GM12878 (cell line): ENCODE results near the gene ZNF546. TPM values are rescaled to one million over a fixed set of nuclear protein-coding genes. Genes with fewer than 3 reads are reported as not detected.
A peak's percentile ranks its signal among the peaks of the same experiment; 100 is the strongest.

Experiments used
- BCL11A ChIP-seq: IDR thresholded peaks from 2 replicates; pipeline ENCODE4 v1.6.1; 2011; ENCODE audit warnings: low read depth, low read length
- CREB1 ChIP-seq: IDR thresholded peaks from 2 replicates; pipeline ENCODE4 v1.6.1; 2012; ENCODE audit warnings: low read depth, mild to moderate bottlenecking, inconsistent platforms
- E2F8 ChIP-seq: fragments of 450-650 bp; IDR thresholded peaks from 2 replicates; pipeline ENCODE4 v1.6.1; 2018; ENCODE audit warnings: mild to moderate bottlenecking, low read depth, moderate library complexity; ENCODE audit not compliant: partially characterized antibody
- ETV6 ChIP-seq, 2 experiments: fragments of 450-650 bp in 1 of 2; IDR thresholded peaks in 1 of 2; conservative IDR thresholded peaks in 1 of 2; 2 replicates each; pipeline ENCODE4 v1.6.1; 2014; ENCODE audit warnings: antibody characterized with exemption in 1 of 2, borderline replicate concordance in 1 of 2, low read depth in 1 of 2, mild to moderate bottlenecking in 1 of 2, moderate library complexity in 1 of 2
- FOXM1 ChIP-seq: IDR thresholded peaks from 2 replicates; pipeline ENCODE4 v1.6.1; 2012; ENCODE audit warnings: low read depth, mild to moderate bottlenecking, inconsistent platforms, low read length, moderate library complexity
- HDGF ChIP-seq: fragments of 450-650 bp; IDR thresholded peaks from 2 replicates; pipeline ENCODE4 v1.6.1; 2016; ENCODE audit warnings: antibody characterized with exemption
- IKZF1 ChIP-seq: fragments of 450-650 bp; conservative IDR thresholded peaks from 2 replicates; pipeline ENCODE4 v1.6.1; 2017; ENCODE audit warnings: antibody characterized with exemption, mild to moderate bottlenecking
- IKZF2 ChIP-seq, 2 experiments: fragments of 450-650 bp; IDR thresholded peaks; 2 replicates each; pipeline ENCODE4 v1.6.1; 2017; ENCODE audit warnings: mild to moderate bottlenecking in 2 of 2, moderate library complexity in 2 of 2
- JUND ChIP-seq: IDR thresholded peaks from 2 replicates; pipeline ENCODE4 v1.6.1; 2012; ENCODE audit warnings: low read depth, mild to moderate bottlenecking, low read length, improper control_type of control experiment, moderate library complexity
- KLF5 ChIP-seq: fragments of 450-650 bp; IDR thresholded peaks from 2 replicates; pipeline ENCODE4 v1.6.1; 2014; ENCODE audit warnings: mild to moderate bottlenecking; ENCODE audit not compliant: partially characterized antibody
- MTA3 ChIP-seq: IDR thresholded peaks from 2 replicates; pipeline ENCODE4 v1.6.1; 2012; ENCODE audit warnings: low read length, inconsistent platforms, borderline replicate concordance
- MXI1 ChIP-seq: fragments of 150-350 bp; IDR thresholded peaks from 2 replicates; pipeline ENCODE4 v1.6.1; 2011; ENCODE audit warnings: low read depth, mild to moderate bottlenecking, inconsistent platforms, low read length, improper control_type of control experiment
- MYB ChIP-seq: fragments of 150-350 bp; IDR thresholded peaks from 2 replicates; pipeline ENCODE4 v1.6.1; 2014; ENCODE audit warnings: mild to moderate bottlenecking, low read depth, low read length, borderline replicate concordance
- MYC ChIP-seq: IDR thresholded peaks from 2 replicates; pipeline ENCODE4 v1.6.1; 2011; ENCODE audit warnings: mild to moderate bottlenecking, low read length, moderate library complexity, inconsistent platforms; ENCODE audit not compliant: insufficient read depth, insufficient replicate concordance, insufficient read length, severe bottlenecking
- RAD21 ChIP-seq: IDR thresholded peaks from 2 replicates; pipeline ENCODE4 v1.6.1; 2011; ENCODE audit warnings: mild to moderate bottlenecking, low read depth, low read length, moderate library complexity; ENCODE audit not compliant: insufficient read depth
- RCOR1 ChIP-seq: conservative IDR thresholded peaks from 2 replicates; pipeline ENCODE4 v1.6.1; 2012; ENCODE audit warnings: low read depth, low read length, improper control_type of control experiment
- SMAD1 ChIP-seq: fragments of 450-650 bp; IDR thresholded peaks from 2 replicates; pipeline ENCODE4 v1.6.1; 2018; ENCODE audit warnings: mild to moderate bottlenecking, low read depth; ENCODE audit not compliant: partially characterized antibody
- SMC3 ChIP-seq: IDR thresholded peaks from 2 replicates; pipeline ENCODE4 v1.6.1; 2011; ENCODE audit warnings: low read length, improper control_type of control experiment, borderline replicate concordance
- STAT1 ChIP-seq: fragments of 450-650 bp; conservative IDR thresholded peaks from 2 replicates; pipeline ENCODE4 v1.6.1; 2014; ENCODE audit warnings: antibody characterized with exemption, mild to moderate bottlenecking
- ZNF207 ChIP-seq: fragments of 450-650 bp; IDR thresholded peaks from 2 replicates; pipeline ENCODE4 v1.6.1; 2014; ENCODE audit warnings: antibody characterized with exemption, mild to moderate bottlenecking, borderline replicate concordance
- polyA plus RNA-seq, 11 experiments: library from polyadenylated mRNA; depleted of rRNA in 4 of 11; unstranded in 6 of 11; stranded (reverse) in 5 of 11; fragments of >200 nt; fragmentation: Nextera tagmentation in 4 of 11; fragmentation: Illumina TruSeq in 1 of 11; extraction: Ambion mirVana in 4 of 11; extraction: Trizol in 1 of 11; gene quantifications; 1 replicate in 1 of 11; 2 replicates in 10 of 11; pipeline versions ENCODE4 v1.2.1 to v1.2.3, GENCODE V29; 2011 to 2016; ENCODE audit warnings: inconsistent platforms in 2 of 11, missing spikeins in 2 of 11, low read depth in 1 of 11
- total RNA-seq, 4 experiments: library from RNA; depleted of rRNA in 3 of 4; stranded (reverse); fragments of >200 nt in 3 of 4; fragmentation: Illumina TruSeq in 1 of 4; extraction: Trizol in 1 of 4; gene quantifications; 2 replicates each; pipeline versions ENCODE4 v1.2.1 to v1.2.3, GENCODE V29; 2013 to 2021
- TF ChIP-seq, protein P1 (sequence below): fragments of 450-650 bp; IDR thresholded peaks from 2 replicates; pipeline ENCODE4 v1.6.1; 2014; ENCODE audit warnings: mild to moderate bottlenecking

Gene ZNF546
- total and polyA plus RNA-seq, 10 of the 15 experiments (the other 5 are each of a cell fraction or from before 2014, with no cell fraction given) = 0.88 to 4.1 (median 2.4) TPM

DNA sequence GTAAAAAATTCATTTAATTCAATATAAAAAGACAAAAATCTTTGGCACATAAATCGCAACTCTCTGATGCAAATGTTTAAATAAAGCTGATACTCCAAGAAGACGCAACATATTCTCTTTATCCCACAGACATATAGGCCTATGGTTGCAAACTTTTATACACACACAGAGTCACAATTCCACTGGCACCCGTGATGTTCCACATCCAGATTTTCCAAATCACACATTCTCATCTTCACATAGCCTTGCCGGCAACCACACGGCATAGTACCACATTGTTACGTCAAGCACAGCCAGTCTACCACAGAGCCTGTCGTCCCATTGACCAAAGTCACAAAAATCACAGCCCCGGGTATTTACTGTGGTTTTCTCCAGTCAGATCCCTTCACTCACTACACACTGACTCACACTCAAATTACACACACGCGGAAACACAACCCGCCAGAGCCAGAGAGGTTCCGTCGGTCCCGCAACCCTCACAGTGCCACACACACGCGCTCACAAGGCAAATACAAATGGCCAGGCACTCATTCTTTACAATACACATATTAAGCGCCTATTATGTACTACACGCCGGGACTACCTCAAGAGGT is 546 bp upstream of the ZNF546 start (continued):
- TF ChIP-seq MTA3 = peak; percentile 38; the same call in 1 of the 2 replicates
- 0 out of 2 replicates have a peak, but pooled peaks have one; percentile 44 for TF ChIP-seq STAT1
- no peak for TF ChIP-seq MYC
- no peak for TF ChIP-seq JUND
- TF ChIP-seq BCL11A = peak; percentile 24; the same call in 1 of the 2 replicates
- peak; percentile 37 for TF ChIP-seq SMAD1
- TF ChIP-seq FOXM1 = no peak
- TF ChIP-seq SMC3 = 0 out of 2 replicates have a peak, but pooled peaks have one; percentile 7
- TF ChIP-seq CREB1 = peak; percentile 86
- peak; percentile 92 for TF ChIP-seq MXI1
- TF ChIP-seq HDGF = 0 out of 2 replicates have a peak, but pooled peaks have one; percentile 48
- TF ChIP-seq ETV6 (conservative IDR thresholded peaks at IDR 0.05 in 1 of 2, IDR thresholded peaks at IDR 0.05 in 1 of 2; ENCODE audit: borderline replicate concordance in 1 of 2, low read depth in 1 of 2) = peak in 1 of 2 experiments; percentile 25; a peak in 1 of 4 replicates
- TF ChIP-seq IKZF1 = no peak
- TF ChIP-seq RCOR1 = 0 out of 2 replicates have a peak, but pooled peaks have one; percentile 27
- TF ChIP-seq, protein P1, sequence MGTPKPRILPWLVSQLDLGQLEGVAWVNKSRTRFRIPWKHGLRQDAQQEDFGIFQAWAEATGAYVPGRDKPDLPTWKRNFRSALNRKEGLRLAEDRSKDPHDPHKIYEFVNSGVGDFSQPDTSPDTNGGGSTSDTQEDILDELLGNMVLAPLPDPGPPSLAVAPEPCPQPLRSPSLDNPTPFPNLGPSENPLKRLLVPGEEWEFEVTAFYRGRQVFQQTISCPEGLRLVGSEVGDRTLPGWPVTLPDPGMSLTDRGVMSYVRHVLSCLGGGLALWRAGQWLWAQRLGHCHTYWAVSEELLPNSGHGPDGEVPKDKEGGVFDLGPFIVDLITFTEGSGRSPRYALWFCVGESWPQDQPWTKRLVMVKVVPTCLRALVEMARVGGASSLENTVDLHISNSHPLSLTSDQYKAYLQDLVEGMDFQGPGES = no peak
- 0 out of 4 replicates have a peak, but pooled peaks of 1 of the 2 experiments have one; percentile 8 for TF ChIP-seq IKZF2 (IDR thresholded peaks at IDR 0.05)
- TF ChIP-seq MYB = no peak
- TF ChIP-seq E2F8 = no peak
- no peak for TF ChIP-seq KLF5
- no peak for TF ChIP-seq RAD21
- peak; percentile 81; the same call in 1 of the 2 replicates for TF ChIP-seq ZNF207
